ENCODE results near the gene SIRT5.

Gene SIRT5

GRCh38 chr6:13635948-13636658, 61.7 kb downstream of the SIRT5 start:
- Histone ChIP-seq H3K4me3 (ENCODE audit: control insufficient read depth in 1 of 7, extremely low read depth in 1 of 7, insufficient read depth in 4 of 7, low read depth in 2 of 7, low read length in 6 of 7) (peak overlapping the region in 1 of 7 experiments; percentile 11), H3K27ac (ENCODE audit: insufficient read depth in 1 of 2, low read depth in 1 of 2, low read length in 2 of 2, poor library complexity in 1 of 2, severe bottlenecking in 2 of 2) (no peak overlapping the region), H3K4me1 (ENCODE audit: control extremely low read depth in 1 of 4, control insufficient read depth in 4 of 4, insufficient read depth in 4 of 4, low read length in 3 of 4) (peaks cover 0 to 22% (median 8%) of the 10 kb centered on the region in 4 experiments), H3K27me3 (replicated peaks in 2 of 5; ENCODE audit: control insufficient read depth in 4 of 5, insufficient read depth in 5 of 5, low read length in 4 of 5) (no peaks in the 10 kb centered on the region), H3K9me3 (ENCODE audit: control extremely low read depth in 1 of 5, control insufficient read depth in 4 of 5, insufficient read depth in 2 of 5, low read depth in 1 of 5, low read length in 4 of 5) (no peaks in the 10 kb centered on the region), H3K36me3 (ENCODE audit: control insufficient read depth in 4 of 4, insufficient read depth in 4 of 4, low read length in 3 of 4) (peaks cover 19 to 57% (median 30%) of the 10 kb centered on the region in 4 experiments)
- ChIA-PET CTCF (interaction anchor here (3.6 kb wide), 1 partner anchor 11 kb away, joined by 21 read pairs; no protein-coding TSS in a partner anchor), POLR2A (interaction anchor here (1.2 kb wide), 1 partner anchor 21 kb away, joined by 3 read pairs; the partner anchor contains the start of gene NOL7)
- peak in 1 of 3 donors; percentile 25 for DNase-seq
- no CpG with 5 or more reads among the region's 4 CpGs for WGBS (ENCODE audit: insufficient coverage)

GRCh38 chr6:13638014-13638413, 63.6 kb downstream of the SIRT5 start:
- Histone ChIP-seq H3K36me3 (ENCODE audit: control insufficient read depth in 4 of 4, insufficient read depth in 4 of 4, low read length in 3 of 4) (peaks cover 11 to 48% (median 22%) of the 10 kb centered on the region in 4 experiments), H3K4me1 (ENCODE audit: control extremely low read depth in 1 of 4, control insufficient read depth in 4 of 4, insufficient read depth in 4 of 4, low read length in 3 of 4) (peaks cover 0 to 22% (median 8%) of the 10 kb centered on the region in 4 experiments), H3K27ac (ENCODE audit: insufficient read depth in 1 of 2, low read depth in 1 of 2, low read length in 2 of 2, poor library complexity in 1 of 2, severe bottlenecking in 2 of 2) (no peak overlapping the region), H3K4me3 (ENCODE audit: control insufficient read depth in 1 of 7, extremely low read depth in 1 of 7, insufficient read depth in 4 of 7, low read depth in 2 of 7, low read length in 6 of 7) (no peak overlapping the region), H3K9me3 (ENCODE audit: control extremely low read depth in 1 of 5, control insufficient read depth in 4 of 5, insufficient read depth in 2 of 5, low read depth in 1 of 5, low read length in 4 of 5) (no peaks in the 10 kb centered on the region), H3K27me3 (replicated peaks in 2 of 5; ENCODE audit: control insufficient read depth in 4 of 5, insufficient read depth in 5 of 5, low read length in 4 of 5) (no peaks in the 10 kb centered on the region)
- POLR2A ChIA-PET, result interaction anchor here (0.9 kb wide), 1 partner anchor 73 kb away, joined by 3 read pairs; the partner anchor contains the start of gene RANBP9
- WGBS (ENCODE audit: insufficient coverage), result no CpG with 5 or more reads among the region's 1 CpG
- DNase-seq, result no peak
- CTCF ChIA-PET, result interaction anchor here (0.8 to 1.3 kb wide), 2 partner anchors 11 to 13 kb away, joined by 3 to 4 read pairs; no protein-coding TSS in a partner anchor

- peaks cover 0 to 22% (median 8%) of the 10 kb centered on the region in 4 experiments for H3K4me1 ChIP-seq (ENCODE audit: control extremely low read depth in 1 of 4, control insufficient read depth in 4 of 4, insufficient read depth in 4 of 4, low read length in 3 of 4)
- H3K27ac ChIP-seq (ENCODE audit: insufficient read depth in 1 of 2, low read depth in 1 of 2, low read length in 2 of 2, poor library complexity in 1 of 2, severe bottlenecking in 2 of 2), result no peak overlapping the region
- ChIA-PET CTCF (interaction anchor here (0.8 to 2.0 kb wide), 4 partner anchors 12 to 26 kb away, joined by 3 to 8 read pairs (median 4); no protein-coding TSS in a partner anchor), POLR2A (no interaction called here)
- no CpG with 5 or more reads among the region's 4 CpGs for WGBS (ENCODE audit: insufficient coverage)
- no peak overlapping the region for H3K4me3 ChIP-seq (ENCODE audit: control insufficient read depth in 1 of 7, extremely low read depth in 1 of 7, insufficient read depth in 4 of 7, low read depth in 2 of 7, low read length in 6 of 7)
- no peaks in the 10 kb centered on the region for H3K27me3 ChIP-seq (replicated peaks in 2 of 5; ENCODE audit: control insufficient read depth in 4 of 5, insufficient read depth in 5 of 5, low read length in 4 of 5)
- H3K36me3 ChIP-seq (ENCODE audit: control insufficient read depth in 4 of 4, insufficient read depth in 4 of 4, low read length in 3 of 4), result peaks cover 14 to 53% (median 25%) of the 10 kb centered on the region in 4 experiments
- no peaks in the 10 kb centered on the region for H3K9me3 ChIP-seq (ENCODE audit: control extremely low read depth in 1 of 5, control insufficient read depth in 4 of 5, insufficient read depth in 2 of 5, low read depth in 1 of 5, low read length in 4 of 5)
- DNase-seq, result no peak
Measured at GRCh38 chr6:13638626-13639025, 64.2 kb downstream of the SIRT5 start.

GRCh38 chr6:13641315-13641714, 66.9 kb downstream of the SIRT5 start:
- ChIA-PET CTCF (interaction anchor here (0.8 to 1.2 kb wide), 2 partner anchors 24 to 41 kb away, joined by 3 read pairs; no protein-coding TSS in a partner anchor), POLR2A (no interaction called here)
- Histone ChIP-seq H3K9me3 (ENCODE audit: control extremely low read depth in 1 of 5, control insufficient read depth in 4 of 5, insufficient read depth in 2 of 5, low read depth in 1 of 5, low read length in 4 of 5) (no peaks in the 10 kb centered on the region), H3K27ac (ENCODE audit: insufficient read depth in 1 of 2, low read depth in 1 of 2, low read length in 2 of 2, poor library complexity in 1 of 2, severe bottlenecking in 2 of 2) (no peak overlapping the region), H3K36me3 (ENCODE audit: control insufficient read depth in 4 of 4, insufficient read depth in 4 of 4, low read length in 3 of 4) (peaks cover 8 to 54% (median 28%) of the 10 kb centered on the region in 4 experiments), H3K4me1 (ENCODE audit: control extremely low read depth in 1 of 4, control insufficient read depth in 4 of 4, insufficient read depth in 4 of 4, low read length in 3 of 4) (peaks cover 0 to 15% (median 3%) of the 10 kb centered on the region in 4 experiments), H3K4me3 (ENCODE audit: control insufficient read depth in 1 of 7, extremely low read depth in 1 of 7, insufficient read depth in 4 of 7, low read depth in 2 of 7, low read length in 6 of 7) (no peak overlapping the region), H3K27me3 (replicated peaks in 2 of 5; ENCODE audit: control insufficient read depth in 4 of 5, insufficient read depth in 5 of 5, low read length in 4 of 5) (no peaks in the 10 kb centered on the region)
- DNase-seq, result no peak
- WGBS (ENCODE audit: insufficient coverage), result no CpG with 5 or more reads among the region's 5 CpGs

- Histone ChIP-seq H3K9me3 (ENCODE audit: control extremely low read depth in 1 of 5, control insufficient read depth in 4 of 5, insufficient read depth in 2 of 5, low read depth in 1 of 5, low read length in 4 of 5) (no peaks in the 10 kb centered on the region), H3K4me3 (ENCODE audit: control insufficient read depth in 1 of 7, extremely low read depth in 1 of 7, insufficient read depth in 4 of 7, low read depth in 2 of 7, low read length in 6 of 7) (no peak overlapping the region), H3K36me3 (ENCODE audit: control insufficient read depth in 4 of 4, insufficient read depth in 4 of 4, low read length in 3 of 4) (peaks cover 8 to 41% (median 25%) of the 10 kb centered on the region in 4 experiments), H3K4me1 (ENCODE audit: control extremely low read depth in 1 of 4, control insufficient read depth in 4 of 4, insufficient read depth in 4 of 4, low read length in 3 of 4) (peaks cover 0 to 3% (median under 1%) of the 10 kb centered on the region in 4 experiments), H3K27ac (ENCODE audit: insufficient read depth in 1 of 2, low read depth in 1 of 2, low read length in 2 of 2, poor library complexity in 1 of 2, severe bottlenecking in 2 of 2) (no peak overlapping the region), H3K27me3 (replicated peaks in 2 of 5; ENCODE audit: control insufficient read depth in 4 of 5, insufficient read depth in 5 of 5, low read length in 4 of 5) (no peaks in the 10 kb centered on the region)
- POLR2A ChIA-PET, result no interaction called here
- DNase-seq, result no peak
- WGBS (ENCODE audit: insufficient coverage), result no CpG with 5 or more reads among the region's 3 CpGs
- CTCF ChIA-PET, result no interaction called here
Measured at GRCh38 chr6:13643125-13643524, 68.7 kb downstream of the SIRT5 start.

GRCh38 chr6:13648850-13649249, 74.4 kb downstream of the SIRT5 start:
- ChIA-PET CTCF (interaction anchor here (0.9 to 1.8 kb wide), 5 partner anchors 10 to 110 kb away, joined by 3 to 6 read pairs (median 4); no protein-coding TSS in a partner anchor), POLR2A (no interaction called here)
- no peaks in the 10 kb centered on the region for H3K27me3 ChIP-seq (replicated peaks in 2 of 5; ENCODE audit: control insufficient read depth in 4 of 5, insufficient read depth in 5 of 5, low read length in 4 of 5)
- H3K4me3 ChIP-seq (ENCODE audit: control insufficient read depth in 1 of 7, extremely low read depth in 1 of 7, insufficient read depth in 4 of 7, low read depth in 2 of 7, low read length in 6 of 7), result no peak overlapping the region
- H3K9me3 ChIP-seq (ENCODE audit: control extremely low read depth in 1 of 5, control insufficient read depth in 4 of 5, insufficient read depth in 2 of 5, low read depth in 1 of 5, low read length in 4 of 5), result no peaks in the 10 kb centered on the region
- H3K27ac ChIP-seq (ENCODE audit: insufficient read depth in 1 of 2, low read depth in 1 of 2, low read length in 2 of 2, poor library complexity in 1 of 2, severe bottlenecking in 2 of 2), result no peak overlapping the region
- peaks cover 0 to 3% (median 2%) of the 10 kb centered on the region in 4 experiments for H3K4me1 ChIP-seq (ENCODE audit: control extremely low read depth in 1 of 4, control insufficient read depth in 4 of 4, insufficient read depth in 4 of 4, low read length in 3 of 4)
- no peak for DNase-seq
- H3K36me3 ChIP-seq (ENCODE audit: control insufficient read depth in 4 of 4, insufficient read depth in 4 of 4, low read length in 3 of 4), result peaks cover 14 to 19% (median 16%) of the 10 kb centered on the region in 4 experiments

- WGBS (ENCODE audit: insufficient coverage), result 97% methylated on average over 4 of the region's 4 CpGs
- Histone ChIP-seq H3K4me3 (ENCODE audit: control insufficient read depth in 1 of 7, extremely low read depth in 1 of 7, insufficient read depth in 4 of 7, low read depth in 2 of 7, low read length in 6 of 7) (no peak overlapping the region), H3K36me3 (ENCODE audit: control insufficient read depth in 4 of 4, insufficient read depth in 4 of 4, low read length in 3 of 4) (peaks cover 13 to 17% (median 15%) of the 10 kb centered on the region in 4 experiments), H3K27ac (ENCODE audit: insufficient read depth in 1 of 2, low read depth in 1 of 2, low read length in 2 of 2, poor library complexity in 1 of 2, severe bottlenecking in 2 of 2) (no peak overlapping the region), H3K27me3 (replicated peaks in 2 of 5; ENCODE audit: control insufficient read depth in 4 of 5, insufficient read depth in 5 of 5, low read length in 4 of 5) (no peaks in the 10 kb centered on the region), H3K4me1 (ENCODE audit: control extremely low read depth in 1 of 4, control insufficient read depth in 4 of 4, insufficient read depth in 4 of 4, low read length in 3 of 4) (peaks cover 0 to 3% (median 2%) of the 10 kb centered on the region in 4 experiments), H3K9me3 (ENCODE audit: control extremely low read depth in 1 of 5, control insufficient read depth in 4 of 5, insufficient read depth in 2 of 5, low read depth in 1 of 5, low read length in 4 of 5) (no peaks in the 10 kb centered on the region)
- ChIA-PET POLR2A (no interaction called here), CTCF (interaction anchor here (0.9 to 1.8 kb wide), 5 partner anchors 9 to 110 kb away, joined by 3 to 6 read pairs (median 4); no protein-coding TSS in a partner anchor)
- no peak for DNase-seq
Measured at GRCh38 chr6:13649393-13649792, 75.0 kb downstream of the SIRT5 start.
